HG02840 (cell line): ENCODE results near the gene MYORG.

Experiments
- ATAC-seq: cut with Tn5 transposase; IDR thresholded peaks from one replicate; pipeline ENCODE4 v1.9.1; 2021; ENCODE audit warnings: mild to moderate bottlenecking, moderate library complexity, moderate number of reproducible peaks; ENCODE audit not compliant: unreplicated experiment, low FRiP score

Gene MYORG

DNA sequence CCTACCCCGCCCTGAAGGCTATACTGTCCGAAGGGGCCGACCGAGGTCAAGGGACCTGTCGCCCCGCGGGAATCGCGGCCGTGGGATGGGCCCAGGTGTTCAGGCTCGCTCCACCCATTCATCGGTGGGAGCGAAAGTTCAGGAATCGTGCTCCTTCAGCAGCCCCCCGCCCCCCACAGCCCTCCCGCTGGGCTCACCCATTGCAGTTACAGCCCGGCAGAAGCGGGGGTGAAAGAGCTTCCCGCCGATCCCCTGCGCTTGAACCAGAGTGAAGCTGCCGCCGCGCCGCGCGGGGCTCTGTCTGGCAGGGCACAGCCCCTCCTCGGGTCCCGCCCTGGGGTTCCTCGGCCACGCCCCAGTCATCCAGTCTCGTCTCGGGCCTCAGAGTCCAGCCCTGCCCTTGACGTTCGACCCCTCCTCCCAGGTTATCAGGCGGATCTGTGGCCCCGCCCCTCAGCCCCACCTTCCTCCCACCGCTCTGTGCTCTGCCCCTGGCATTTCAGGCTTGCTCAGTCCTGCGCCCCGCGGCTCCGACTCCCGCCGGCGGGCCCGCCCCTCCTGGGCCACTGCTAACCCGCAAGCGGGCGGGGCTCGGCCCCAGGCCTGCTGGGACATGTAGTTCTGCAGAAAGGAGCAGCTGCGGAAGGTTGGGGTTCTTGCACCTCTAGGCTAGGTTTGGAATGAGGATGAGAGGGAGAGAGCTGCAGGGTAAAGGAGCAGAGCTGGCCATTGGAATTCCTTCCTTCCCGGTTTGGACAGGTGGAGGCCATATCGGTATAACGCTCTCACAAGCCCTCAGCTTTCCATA lies at the start of gene MYORG:
TSS of gene MYORG (minus strand) at position 303 of the 808 bp plus-strand sequence. CDS start 3,955 bp downstream, outside the sequence.
- ATAC-seq, result peak; percentile 75

DNA sequence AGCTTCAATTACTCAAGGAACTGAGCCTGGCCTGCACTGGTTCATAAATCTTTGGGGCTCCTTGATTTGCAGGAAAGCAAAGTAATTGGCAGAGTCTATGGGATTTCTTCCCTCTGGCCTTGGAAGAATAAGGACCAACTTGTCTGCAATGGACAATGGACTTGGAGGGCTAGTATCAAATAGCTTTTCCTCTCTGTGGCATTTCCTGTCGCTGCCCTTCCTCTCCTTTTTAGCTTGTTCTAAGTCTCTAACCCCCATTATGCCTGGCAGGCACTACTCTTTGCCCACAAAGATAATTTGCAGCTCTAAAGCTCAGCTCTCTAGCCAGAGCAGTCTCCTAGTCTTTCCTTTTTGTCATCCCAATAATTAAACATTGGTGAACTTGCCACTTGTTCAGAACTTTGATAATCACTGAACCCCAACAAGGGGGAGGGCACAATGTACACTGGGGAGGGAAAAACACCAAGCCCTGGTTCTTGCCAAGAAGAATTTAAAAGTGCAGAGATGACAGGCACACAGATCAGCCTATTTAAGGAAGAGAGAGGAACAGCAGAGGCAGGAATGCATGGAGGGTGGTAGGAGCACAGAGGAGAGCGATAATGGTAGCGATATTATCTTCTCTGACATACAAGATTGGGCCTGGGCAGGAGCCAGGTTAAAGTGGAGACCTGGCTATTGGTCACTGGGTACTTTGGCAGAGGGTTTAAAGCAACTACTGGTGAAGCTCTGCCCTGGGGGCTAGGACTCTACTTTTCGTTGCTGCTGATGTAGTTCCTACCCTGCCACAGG lies 43.2 kb upstream of the MYORG start:
- no peak for ATAC-seq

DNA sequence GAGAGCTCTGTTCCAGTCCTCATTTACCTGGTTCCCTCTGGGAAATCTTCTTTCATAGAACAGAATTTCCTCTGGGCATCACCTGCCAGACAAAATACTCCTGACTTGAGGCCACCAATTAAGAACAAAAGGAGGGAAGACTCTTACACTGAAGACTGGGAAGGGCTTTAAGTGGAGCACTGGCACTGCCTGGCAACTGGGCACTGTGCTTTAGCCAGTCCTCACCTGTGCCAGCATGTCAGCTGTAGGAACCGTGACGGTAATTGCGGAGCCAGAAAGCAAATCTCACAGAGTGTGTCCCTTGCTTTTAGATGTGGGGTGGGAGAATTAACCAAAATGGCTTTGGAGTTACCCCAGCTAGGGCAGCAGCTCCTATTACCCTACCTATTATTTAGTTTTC lies 41.0 kb upstream of the MYORG start:
- ATAC-seq, result no peak

DNA sequence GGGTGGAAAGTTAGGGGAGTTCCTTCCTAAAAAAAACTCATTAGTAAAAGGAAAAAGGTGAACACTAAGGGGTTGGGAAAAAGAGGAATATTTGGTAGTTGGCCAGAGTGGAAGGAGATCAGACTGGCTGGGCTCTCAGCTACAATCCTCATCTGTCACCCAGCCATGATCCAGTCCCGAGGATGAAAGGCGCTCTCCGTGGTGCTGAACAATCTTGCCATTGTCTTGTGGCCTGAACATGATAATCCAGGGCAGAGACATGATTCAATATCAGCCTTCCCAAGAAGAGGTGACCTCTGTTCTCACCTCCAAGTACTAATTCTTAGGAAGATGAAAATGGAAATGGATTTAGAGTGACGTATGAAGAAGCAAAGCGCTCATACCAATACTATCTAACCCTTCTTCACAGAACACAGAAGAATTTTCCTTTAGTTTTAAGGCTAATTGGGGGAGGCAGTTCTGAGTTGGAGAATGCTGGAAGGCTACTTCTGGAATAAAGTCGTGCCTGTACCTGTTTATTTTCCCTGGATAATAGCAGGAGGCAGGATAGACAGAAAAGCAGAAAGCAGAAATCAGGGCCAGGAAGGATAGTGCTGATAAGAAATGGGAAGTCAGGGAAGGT lies 36.6 kb upstream of the MYORG start:
- no peak for ATAC-seq

DNA sequence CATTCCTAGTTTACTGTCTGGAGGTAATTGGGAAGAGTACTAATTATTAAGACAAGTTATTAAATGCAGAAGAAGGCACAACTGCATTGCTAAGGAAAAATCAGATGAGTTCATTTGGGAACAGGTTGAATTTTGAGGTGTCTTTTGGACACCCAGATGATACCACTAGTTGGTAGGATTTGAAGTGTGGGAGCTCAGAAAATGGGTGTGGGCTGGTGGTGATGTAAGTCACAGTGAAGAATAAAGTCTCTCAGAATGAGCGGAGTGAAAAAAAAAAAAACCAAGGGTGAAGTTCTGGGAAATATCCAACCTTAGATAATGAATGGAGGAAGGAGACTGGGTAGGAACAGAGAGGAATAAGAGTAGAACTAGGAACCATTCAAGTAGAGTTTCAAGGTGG lies 35.6 kb upstream of the MYORG start:
- no peak for ATAC-seq

DNA sequence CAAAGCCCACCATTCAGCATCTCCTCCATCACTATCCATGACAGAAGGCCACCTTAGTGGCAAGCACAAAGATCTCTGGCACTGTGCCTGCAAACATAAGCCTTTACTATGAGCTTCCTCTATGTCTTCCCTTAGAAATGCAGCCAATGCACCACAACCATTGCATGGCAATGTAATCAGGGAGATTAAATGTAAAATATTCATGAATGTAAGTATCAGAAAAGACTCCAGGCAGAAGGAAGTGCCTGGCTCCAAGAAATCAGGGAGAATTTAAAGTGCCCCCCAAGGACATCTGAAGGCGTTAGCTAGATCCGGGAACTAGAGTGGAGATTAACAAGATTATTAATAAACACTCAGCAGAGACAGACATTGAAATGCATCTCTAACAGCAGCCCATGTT lies 32.5 kb upstream of the MYORG start:
- no peak for ATAC-seq

DNA sequence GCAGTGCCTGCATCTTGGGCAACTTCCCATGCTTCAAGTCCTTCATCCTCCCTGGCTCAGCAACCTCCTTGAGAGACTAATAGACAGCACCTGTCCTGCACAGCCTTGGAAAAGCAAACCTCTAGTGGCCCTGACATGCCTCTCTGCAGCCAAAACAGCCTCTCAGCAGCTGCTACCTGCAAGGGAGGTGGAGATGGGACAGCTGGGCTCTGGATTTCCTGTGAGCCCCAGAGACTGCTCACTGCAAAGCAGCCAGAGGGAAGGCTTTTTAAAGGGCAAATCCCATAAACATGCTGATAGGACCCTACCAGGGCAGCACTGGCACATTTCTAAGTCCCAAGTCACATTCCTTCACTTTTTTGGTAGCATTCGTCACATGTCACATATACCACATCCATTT lies 31.5 kb upstream of the MYORG start:
- ATAC-seq, result no peak

DNA sequence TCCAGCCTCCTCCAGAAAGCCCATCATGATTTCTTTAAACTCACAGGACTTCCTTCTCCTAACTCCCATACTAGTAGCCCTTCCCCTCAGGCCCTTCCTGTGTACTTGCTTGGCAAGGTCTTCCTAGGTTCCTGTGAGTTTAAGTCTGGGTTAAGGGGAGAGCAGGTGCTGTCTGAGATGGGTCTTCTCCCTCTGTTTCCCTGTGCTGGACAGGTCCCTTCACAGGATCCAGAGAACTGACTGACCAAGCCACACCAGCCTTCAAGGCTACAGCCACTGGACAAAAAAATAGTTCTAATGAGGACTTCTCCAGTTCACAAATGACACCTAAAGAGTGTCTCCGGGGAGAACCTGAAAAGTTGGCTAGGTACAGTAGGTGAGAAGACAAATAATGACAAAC lies 29.5 kb upstream of the MYORG start:
- ATAC-seq, result no peak

DNA sequence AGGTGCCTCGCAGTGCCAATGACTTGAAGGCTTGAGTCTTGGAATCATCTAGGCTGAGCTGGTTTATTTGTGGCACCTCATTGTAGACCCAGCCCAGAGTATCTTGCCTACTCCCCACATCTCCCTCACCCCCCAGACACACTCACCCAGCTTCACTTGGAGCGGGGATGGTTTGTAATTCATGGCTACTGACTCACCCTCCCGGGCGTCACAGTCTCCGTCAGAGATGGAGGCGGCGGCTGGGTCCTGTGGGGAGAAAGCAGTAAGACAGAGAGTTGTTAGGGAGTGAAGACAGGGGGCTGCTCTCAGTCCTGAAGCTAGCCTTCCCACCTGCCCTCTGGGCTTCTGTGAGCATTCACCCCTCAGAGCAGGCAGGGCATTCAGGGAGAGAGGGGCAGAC lies 29.0 kb upstream of the MYORG start:
- ATAC-seq, result no peak

DNA sequence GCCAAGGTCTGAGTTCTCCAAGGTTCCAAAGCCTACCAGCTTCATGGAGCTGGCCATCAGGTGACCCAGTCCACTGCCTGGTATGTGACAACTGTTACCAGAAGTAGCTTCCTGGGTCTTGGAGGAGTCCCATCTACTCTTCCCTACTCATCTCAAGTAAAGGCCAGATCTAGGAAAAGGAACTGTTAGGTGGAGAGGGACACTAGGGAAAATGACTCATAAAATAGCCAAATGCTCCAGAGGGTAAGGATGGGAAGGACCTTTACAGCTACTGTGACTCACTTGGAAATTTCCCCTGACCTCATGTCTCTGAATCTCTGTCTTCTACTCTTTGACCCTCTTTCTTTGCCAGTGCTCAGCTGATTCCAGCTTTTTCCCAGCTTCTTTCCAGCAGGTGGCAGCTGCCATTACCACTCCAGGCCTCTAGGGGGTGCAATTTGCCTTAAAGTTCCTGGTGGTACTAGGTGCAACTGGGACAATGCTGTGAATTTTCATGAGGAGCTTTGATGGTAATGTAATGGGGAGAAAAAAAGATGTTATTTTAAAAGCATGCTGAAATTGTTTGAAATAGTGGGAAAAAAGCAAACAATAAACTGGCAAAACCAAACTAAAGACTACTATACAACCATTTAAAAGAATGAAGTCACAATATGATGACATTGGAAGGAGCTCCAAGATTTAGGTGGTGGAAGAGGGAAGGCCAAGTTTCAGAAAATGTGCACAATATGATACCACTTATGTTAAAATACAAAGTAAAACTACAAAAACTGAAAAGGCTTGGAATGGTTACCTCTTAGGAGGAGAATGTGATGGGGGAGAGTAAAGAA lies 27.1 kb upstream of the MYORG start:
- no peak for ATAC-seq

DNA sequence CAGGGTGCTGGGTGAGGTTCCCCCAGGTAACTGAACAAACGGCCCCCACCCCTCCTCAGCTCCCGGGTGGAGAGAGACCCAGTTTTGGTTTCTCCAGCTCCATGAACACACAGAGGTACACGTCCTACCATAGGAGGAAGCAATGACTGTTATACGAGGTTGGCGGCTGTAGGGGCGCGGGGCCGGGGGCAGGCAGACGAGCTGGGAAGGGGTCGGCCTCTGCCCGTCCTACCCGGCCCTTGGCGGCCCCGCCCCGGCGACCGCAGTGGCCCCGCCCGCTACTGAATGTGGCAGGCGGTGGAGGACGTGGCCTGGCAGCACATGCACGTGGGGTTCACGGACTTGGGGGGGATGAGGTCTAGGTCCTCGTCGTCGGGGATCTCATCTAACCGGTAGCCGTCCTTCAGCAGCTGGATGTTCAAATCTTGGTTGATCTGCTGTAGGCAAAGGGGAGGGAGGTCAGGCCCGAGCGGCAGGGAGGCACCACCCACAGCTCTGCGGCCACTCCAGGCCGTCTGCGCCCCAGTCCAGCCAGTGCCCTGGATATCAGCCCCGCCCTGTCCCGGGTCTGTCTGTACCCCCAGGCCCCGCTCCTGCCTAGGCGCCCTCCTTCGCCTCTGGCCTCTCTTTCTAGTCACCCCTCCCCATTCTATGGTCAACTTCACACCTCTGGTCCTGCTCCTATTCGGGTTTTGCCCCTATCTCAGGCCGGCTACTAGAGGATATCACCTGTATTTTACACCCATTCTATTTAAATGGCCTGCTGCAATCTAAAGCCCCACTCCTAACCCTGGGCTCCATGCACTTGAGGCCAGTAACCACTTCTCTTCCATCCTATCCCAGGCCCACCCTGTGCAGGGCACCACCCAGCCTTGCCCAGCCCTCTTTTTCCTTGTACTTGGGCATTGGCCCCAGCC lies 24.2 kb upstream of the MYORG start:
- no peak for ATAC-seq

DNA sequence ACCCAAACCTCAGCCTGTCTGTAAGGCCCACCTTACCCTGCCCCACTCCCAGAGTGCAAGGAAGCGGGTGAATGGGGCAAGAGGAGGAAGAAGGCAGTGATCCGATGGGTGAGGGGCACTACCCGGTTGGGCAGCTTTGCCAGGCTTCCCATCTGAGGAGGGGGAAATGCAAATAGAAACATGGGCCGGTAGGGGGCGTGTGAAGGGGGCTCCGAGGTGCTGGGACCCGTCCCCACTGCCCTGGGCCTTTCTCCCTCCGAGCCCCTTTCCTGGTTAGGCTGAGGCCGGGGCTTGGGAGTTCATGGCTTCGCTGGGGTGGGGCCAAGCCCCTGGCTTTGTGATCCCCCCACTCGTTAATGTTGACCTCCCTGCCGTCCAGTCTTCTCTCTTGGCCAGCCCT lies 23.6 kb upstream of the MYORG start:
- ATAC-seq, result no peak

DNA sequence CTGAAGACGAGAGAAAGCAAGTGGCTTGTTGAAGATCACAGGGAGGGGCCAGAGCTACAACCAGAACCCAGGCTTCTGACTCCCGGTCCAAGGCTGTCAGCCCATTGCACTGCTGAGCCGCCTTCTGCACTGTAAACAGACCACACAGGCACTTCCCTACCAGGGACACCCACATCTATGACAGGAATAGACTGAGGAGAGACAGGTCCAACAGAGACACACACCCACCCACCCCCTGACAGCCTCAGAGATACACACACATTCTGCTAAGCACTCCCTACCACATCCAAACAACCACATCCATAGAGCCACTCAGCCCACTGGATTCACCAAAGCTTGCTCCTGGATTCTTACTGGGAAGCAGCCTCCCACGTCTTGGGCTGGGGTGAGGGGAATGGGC lies 23.0 kb upstream of the MYORG start:
- ATAC-seq, result no peak

DNA sequence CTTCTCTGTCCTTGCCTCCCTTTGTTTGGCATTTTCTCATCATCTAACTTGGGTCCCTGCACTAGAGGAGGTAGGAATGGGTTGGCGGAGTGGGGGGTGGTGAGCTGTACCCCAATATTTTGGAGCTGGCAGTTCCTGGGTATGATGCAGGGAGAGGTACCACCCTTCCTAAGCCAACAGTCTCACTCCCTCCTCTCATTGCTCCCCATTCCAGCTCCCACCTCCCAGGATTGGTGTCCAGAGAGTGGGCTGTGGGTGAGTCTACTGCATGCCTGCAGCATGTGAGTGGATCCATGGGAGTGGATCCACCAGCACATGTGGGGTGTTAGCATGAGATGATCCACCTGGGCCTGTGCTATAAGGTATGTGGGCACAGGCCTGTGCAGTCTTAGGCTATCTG lies 22.2 kb upstream of the MYORG start:
- no peak for ATAC-seq

DNA sequence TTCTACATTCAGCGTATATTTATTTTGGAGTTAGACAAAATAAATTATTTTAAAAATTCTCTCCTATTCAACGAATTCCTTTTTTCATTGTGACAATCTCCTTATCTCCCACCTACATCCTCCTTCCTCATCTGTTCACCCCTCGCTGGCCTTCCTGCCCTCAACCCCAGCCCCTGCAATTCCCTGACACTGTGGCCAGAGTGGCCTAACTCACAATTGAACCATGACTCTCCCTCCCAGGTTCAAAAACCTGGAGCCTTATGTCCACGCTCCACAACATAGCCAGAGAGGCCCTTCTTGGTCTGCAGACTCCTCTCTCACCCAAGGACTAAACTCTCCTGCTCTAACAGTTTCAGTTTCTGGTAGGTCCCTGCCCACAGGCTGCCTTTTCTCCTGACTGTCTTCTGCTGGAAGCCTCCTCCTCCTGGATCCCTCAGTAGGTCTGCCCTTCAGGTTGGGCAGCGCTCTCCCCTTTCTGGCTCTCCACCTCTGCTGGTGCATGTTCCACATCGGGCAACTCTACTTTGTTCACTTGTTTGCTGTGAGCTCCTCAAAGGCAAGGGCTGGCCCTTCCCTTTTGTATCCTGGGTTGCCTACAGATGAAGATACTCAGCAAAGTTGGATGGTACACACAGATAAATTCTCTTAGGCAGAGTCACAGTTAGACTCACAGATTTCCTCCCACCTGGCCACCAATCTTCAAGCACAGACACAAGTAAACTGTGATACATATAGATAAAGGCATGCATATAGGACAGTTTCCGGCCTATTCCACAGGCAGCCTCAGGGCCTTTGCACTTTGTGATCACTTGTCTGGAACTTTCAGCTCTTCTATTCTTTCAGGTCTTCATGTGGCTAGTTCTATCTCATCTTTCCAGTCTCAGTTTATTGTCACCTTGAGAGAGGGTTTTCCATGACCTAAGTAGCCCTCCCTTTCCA lies 19.8 kb upstream of the MYORG start:
- ATAC-seq, result no peak

DNA sequence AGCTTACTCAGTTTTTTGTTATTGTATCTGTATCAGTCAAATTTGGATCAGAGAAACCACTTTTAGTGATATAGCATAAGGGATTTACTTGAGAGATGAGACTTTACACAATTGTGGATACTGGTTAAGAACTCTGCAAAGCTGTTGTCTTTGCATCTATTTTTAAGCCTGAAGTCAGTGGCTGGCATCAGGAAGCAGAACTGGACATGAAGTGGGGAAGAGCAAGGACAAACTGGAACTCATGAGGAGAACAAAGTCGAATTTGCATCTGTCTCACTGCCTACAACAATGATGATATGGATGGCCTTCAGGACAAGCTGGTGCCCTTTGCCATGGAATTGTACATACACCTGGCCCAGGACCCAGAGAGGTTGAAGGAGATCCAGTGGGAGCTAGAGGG lies 15.8 kb upstream of the MYORG start:
- no peak for ATAC-seq

DNA sequence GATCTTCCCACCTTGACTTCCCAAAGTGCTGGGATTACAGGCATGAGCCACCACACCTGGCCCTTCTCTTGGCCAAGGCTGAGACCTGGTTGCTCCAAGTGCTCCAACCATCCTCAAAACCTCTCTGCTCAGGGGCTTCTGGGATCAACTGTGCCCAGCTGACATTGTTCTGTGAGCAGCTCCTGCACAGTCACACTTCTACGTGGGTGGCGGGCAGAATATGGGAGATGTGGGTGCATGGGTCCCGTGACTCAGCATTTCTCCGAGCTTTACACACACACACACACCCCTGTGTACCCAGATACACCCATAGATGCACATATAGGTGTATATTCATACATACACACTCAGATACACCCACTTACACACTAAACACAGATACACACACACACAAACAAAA lies 10.5 kb upstream of the MYORG start:
- no peak for ATAC-seq

DNA sequence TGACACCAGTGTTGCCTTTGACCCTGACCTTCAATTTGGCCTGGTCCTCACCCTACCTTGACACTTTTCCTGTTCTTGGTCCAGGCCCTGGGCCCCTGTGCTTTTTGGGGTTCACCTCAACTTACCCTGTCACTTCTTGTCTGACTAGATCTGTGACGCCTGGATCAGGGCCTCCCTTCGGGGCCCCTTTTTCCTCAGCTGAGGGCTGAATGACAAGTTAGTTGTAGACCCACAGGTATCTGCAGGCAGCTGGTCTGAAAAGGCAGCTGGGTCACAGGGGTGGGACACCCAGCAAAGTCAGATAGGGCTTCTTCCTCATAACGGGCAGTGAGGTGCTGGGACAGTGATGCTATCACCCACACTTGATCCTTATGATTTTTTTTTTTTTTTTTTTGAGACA lies 10.0 kb upstream of the MYORG start:
- ATAC-seq, result no peak
